Smooth muscle cell (in vitro differentiated cells): ENCODE results near the gene C6orf141. TPM values are rescaled to one million over a fixed set of nuclear protein-coding genes. Genes with fewer than 3 reads are reported as not detected.
"Not testable (repeated sequence)": the region's sequence is repeated elsewhere in the genome, so short reads cannot be mapped to it uniquely, and the experiment has no call there.

Source experiments
- DNase-seq: peaks from one replicate; lab custom pipeline; 2025; ENCODE audit not compliant: unreplicated experiment; lab: John Stamatoyannopoulos, UW
- H2AFZ ChIP-seq: fragments of 200-600 bp; sonication (generic); 2 replicates; pipeline ENCODE4 v1.6.0; 2016; ENCODE audit warnings: antibody characterized with exemption, low read depth, mild to moderate bottlenecking
- H3F3A ChIP-seq: fragments of 200-600 bp; sonication (generic); 2 replicates; pipeline ENCODE4 v1.6.0; 2017; ENCODE audit warnings: antibody characterized with exemption, low read depth
- H3K27ac ChIP-seq: fragments of 200-600 bp; sonication (generic); 2 replicates; pipeline ENCODE4 v1.5.1; 2016; ENCODE audit warnings: low read depth, mild to moderate bottlenecking
- H3K27me3 ChIP-seq: fragments of 200-600 bp; sonication (generic); 2 replicates; pipeline ENCODE4 v1.6.1; 2016; ENCODE audit warnings: low read depth, mild to moderate bottlenecking
- H3K36me3 ChIP-seq: fragments of 200-600 bp; sonication (generic); 2 replicates; pipeline ENCODE4 v1.5.1; 2016; ENCODE audit warnings: low read depth
- H3K4me1 ChIP-seq: fragments of 200-600 bp; sonication (generic); 2 replicates; pipeline ENCODE4 v1.5.1; 2016; ENCODE audit warnings: low read depth
- H3K4me2 ChIP-seq: fragments of 200-600 bp; sonication (generic); 2 replicates; pipeline ENCODE4 v1.6.0; 2016; ENCODE audit warnings: mild to moderate bottlenecking
- H3K4me3 ChIP-seq: fragments of 200-600 bp; sonication (generic); 2 replicates; pipeline ENCODE4 v1.5.1; 2016; ENCODE audit warnings: mild to moderate bottlenecking
- H3K79me2 ChIP-seq: fragments of 200-600 bp; sonication (generic); 2 replicates; pipeline ENCODE4 v1.6.0; 2016; ENCODE audit warnings: low read depth, mild to moderate bottlenecking
- H3K9ac ChIP-seq: fragments of 200-600 bp; sonication (generic); 2 replicates; pipeline ENCODE4 v1.6.0; 2016; ENCODE audit warnings: low read depth
- H3K9me3 ChIP-seq: fragments of 200-600 bp; sonication (generic); replicated peaks from 2 replicates; pipeline ENCODE4 v1.5.1; 2016; ENCODE audit warnings: low read depth
- H4K20me1 ChIP-seq: fragments of 200-600 bp; sonication (generic); 2 replicates; pipeline ENCODE4 v1.6.0; 2016; ENCODE audit warnings: low read depth
- CTCF ChIP-seq: fragments of 200-600 bp; sonication (generic); IDR thresholded peaks from 2 replicates; pipeline ENCODE4 v1.5.1; 2017; ENCODE audit warnings: borderline replicate concordance, mild to moderate bottlenecking, antibody characterized with exemption; ENCODE audit not compliant: insufficient read depth, poor library complexity, severe bottlenecking
- WGBS: methylation state at CpG from one replicate; pipeline ENCODE4 v1.1.7; 2016; ENCODE audit warnings: low lambda C conversion rate; 5-methylcytosine and 5-hydroxymethylcytosine counted together
- polyA plus RNA-seq: library from polyadenylated mRNA; unstranded; fragments of >200 nt; fragmentation: Nextera tagmentation; extraction: Ambion mirVana; gene quantifications from 2 replicates; pipeline ENCODE4 v1.2.1, GENCODE V29; 2016
- total RNA-seq: library from RNA; depleted of rRNA; stranded (reverse); fragments of >200 nt; gene quantifications from 2 replicates; pipeline ENCODE4 v1.2.3, GENCODE V29; 2014

C6orf141 gene
- total and polyA plus RNA-seq, 2 experiments from 2014 or later: 1.5 to 4.1 TPM

GRCh38 chr6:49582529-49582928 is 32.1 kb downstream of the C6orf141 start:
- Histone ChIP-seq H3K4me1 (no peaks in the 10 kb centered on the region), H3K9ac (no peak overlapping the region), H3K27me3 (no peaks in the 10 kb centered on the region), H3F3A (no peaks in the 10 kb centered on the region), H3K27ac (no peak overlapping the region), H3K79me2 (no peaks in the 10 kb centered on the region), H2AFZ (no peak overlapping the region), H3K4me2 (no peak overlapping the region), H3K4me3 (no peak overlapping the region), H4K20me1 (no peaks in the 10 kb centered on the region), H3K9me3 (no peaks in the 10 kb centered on the region), H3K36me3 (no peaks in the 10 kb centered on the region)
- WGBS: 69% methylated on average over 1 of the region's 1 CpG
- TF ChIP-seq CTCF: no peak
- DNase-seq: no peak

DNA sequence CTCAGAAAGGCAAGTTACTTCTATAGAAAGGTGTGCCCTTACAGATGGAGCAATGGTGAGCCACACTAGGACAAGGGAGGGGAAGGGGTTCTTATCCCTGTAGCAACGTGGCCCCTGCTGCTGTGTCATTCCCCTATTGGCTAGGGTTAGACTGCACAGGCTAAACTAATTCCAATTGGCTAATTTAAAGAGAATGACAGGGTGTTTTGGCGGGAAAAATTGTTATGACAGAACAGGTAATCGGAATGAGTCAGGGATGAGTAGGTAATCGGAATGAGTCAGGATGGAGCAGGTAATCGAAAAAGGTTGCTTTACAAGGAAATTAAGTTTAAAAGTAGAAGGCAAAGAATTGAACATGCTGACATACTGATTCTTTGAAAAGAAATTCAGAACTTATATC is 36.8 kb downstream of the C6orf141 start:
- H3K4me2 ChIP-seq, H3K4me3 ChIP-seq, DNase-seq, H2AFZ ChIP-seq, H3K9ac ChIP-seq, H3K9me3 ChIP-seq, H3K27me3 ChIP-seq, H3K4me1 ChIP-seq, H3K27ac ChIP-seq, H3K79me2 ChIP-seq, H4K20me1 ChIP-seq, H3K36me3 ChIP-seq, H3F3A ChIP-seq: not testable (repeated sequence)
- WGBS: 94% methylated on average over 5 of the region's 5 CpGs

Other genes starting within 250 kb of the C6orf141 start
- 17.0 and 18.8 TPM in 2 replicates for gene MMUT, start 87.4 kb upstream of the C6orf141 start, total RNA-seq
- gene MMUT, start 87.4 kb upstream of the C6orf141 start, polyA plus RNA-seq: 18.5 and 21.0 TPM in 2 replicates
- gene CENPQ, start 87.3 kb upstream of the C6orf141 start, total RNA-seq: 11.7 and 15.1 TPM in 2 replicates
- 7.7 and 9.2 TPM in 2 replicates for gene CENPQ, start 87.3 kb upstream of the C6orf141 start, polyA plus RNA-seq
- not detected in 2 replicates for gene GLYATL3, start 50.7 kb upstream of the C6orf141 start, total RNA-seq
- not detected in 2 replicates for gene GLYATL3, start 50.7 kb upstream of the C6orf141 start, polyA plus RNA-seq
- gene RHAG, start 86.2 kb downstream of the C6orf141 start, total RNA-seq: not detected in 2 replicates
- not detected in 2 replicates for gene RHAG, start 86.2 kb downstream of the C6orf141 start, polyA plus RNA-seq
- gene CRISP2, start 162.9 kb downstream of the C6orf141 start, total RNA-seq: not detected in 2 replicates
- not detected in 2 replicates for gene CRISP2, start 162.9 kb downstream of the C6orf141 start, polyA plus RNA-seq
- 1.7 and 4.3 TPM in 2 replicates for gene CRISP3, start 193.7 kb downstream of the C6orf141 start, total RNA-seq
- gene CRISP3, start 193.7 kb downstream of the C6orf141 start, polyA plus RNA-seq: 1.1 TPM in 1 of 2 replicates, not detected in the other
- 0.09 TPM in 1 of 2 replicates, not detected in the other for gene PGK2, start 236.6 kb downstream of the C6orf141 start, total RNA-seq
- gene PGK2, start 236.6 kb downstream of the C6orf141 start, polyA plus RNA-seq: not detected in 2 replicates